HG03159 (cell line): Measurements from ENCODE around the gene E2F7.
"Not testable (repeated sequence)": the region's sequence is repeated elsewhere in the genome, so short reads cannot be mapped to it uniquely, and the experiment has no call there.

ENCODE experiments used
- ATAC-seq: cut with Tn5 transposase; IDR thresholded peaks from one replicate; pipeline ENCODE4 v1.9.1; 2021; ENCODE audit warnings: mild to moderate bottlenecking, moderate library complexity; ENCODE audit not compliant: unreplicated experiment

The E2F7 gene

GRCh38 chr12:77065361-77066204 lies at the start of gene E2F7:
E2F7 (minus strand) TSS chr12:77065569; CDS start chr12:77064635, 934 bp downstream.
- ATAC-seq, result peak; percentile 64

DNA sequence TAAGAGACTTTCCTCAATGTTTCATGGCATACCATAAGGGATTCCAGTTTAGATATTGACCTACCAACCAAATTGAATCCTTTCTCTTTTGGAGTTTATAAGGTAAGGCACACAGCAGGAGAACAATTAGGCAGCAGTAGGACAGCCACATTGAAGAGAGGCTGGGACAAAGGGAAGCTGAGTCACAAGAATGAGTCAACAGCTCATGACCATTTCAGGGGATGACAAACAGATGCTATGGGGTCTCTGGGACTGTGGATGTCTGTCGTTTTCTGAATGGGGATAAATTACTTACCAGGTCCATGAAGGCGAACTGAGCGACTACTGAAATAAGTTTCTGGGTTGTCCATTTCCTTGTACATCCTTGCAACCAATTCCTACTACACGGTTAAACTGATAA lies 48.6 kb upstream of the E2F7 start:
- no peak for ATAC-seq

- no peak for ATAC-seq
These were observed 43.3 kb upstream of the E2F7 start for GRCh38 chr12:77108707-77109106.

GRCh38 chr12:77107121-77107520 lies 41.8 kb upstream of the E2F7 start:
- no peak for ATAC-seq

DNA sequence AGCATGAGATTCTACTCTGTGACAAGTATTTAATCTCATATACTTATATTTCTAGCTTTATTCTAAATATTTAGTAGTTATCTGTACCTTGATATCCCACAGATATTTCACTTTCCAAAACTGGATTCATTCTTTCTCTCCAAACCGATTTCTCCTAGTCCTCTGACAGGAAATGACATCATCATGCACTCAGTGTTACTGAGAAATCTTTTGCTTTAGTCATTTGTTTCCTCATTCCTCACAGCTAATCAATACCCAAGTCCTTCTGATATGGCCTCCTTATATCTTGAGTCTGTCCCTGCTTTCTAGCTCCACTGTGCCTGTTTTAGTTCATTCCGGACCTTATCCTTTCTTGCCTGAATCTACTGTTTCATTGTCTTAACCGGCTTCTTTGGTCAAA lies 39.4 kb upstream of the E2F7 start:
- ATAC-seq, result no peak

GRCh38 chr12:77104286-77104685 lies 38.9 kb upstream of the E2F7 start:
- ATAC-seq, result no peak

DNA sequence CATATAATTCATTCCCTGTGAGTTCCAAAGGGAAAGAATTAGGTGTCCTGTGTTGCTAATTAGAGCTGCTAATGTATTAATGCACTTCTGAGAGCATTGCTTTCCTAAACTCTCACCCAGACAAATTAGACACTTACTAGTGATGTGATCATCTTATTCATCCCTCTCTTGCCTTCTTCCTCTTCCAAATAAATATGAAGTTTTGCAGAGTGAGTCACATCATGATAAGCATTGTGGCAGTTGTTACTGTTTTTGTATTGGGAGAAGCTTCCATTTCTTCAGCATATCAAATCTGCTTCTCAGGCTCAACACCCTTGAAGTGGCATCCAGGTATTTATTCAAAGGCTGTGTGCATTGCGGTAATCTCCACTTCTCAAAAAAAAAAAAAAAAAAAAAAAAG lies 37.3 kb upstream of the E2F7 start:
- ATAC-seq, result no peak

DNA sequence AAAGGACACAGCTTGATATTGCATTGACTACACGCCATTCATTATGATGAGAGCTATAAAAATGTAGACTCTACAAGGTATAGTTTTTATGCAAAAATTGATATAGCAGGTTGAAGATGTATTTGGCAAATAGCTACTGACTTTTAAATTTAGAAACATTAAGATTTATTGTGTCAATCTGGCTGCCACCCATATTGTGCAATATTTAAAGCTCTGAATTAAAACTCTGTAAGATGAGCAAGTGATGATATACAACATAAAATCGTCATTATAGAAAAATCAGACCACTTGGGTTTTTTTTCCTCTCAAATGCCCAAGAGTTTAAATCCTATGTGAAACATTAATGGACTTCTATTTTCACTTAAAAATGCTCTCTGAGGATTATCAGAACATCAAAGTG lies 36.8 kb upstream of the E2F7 start:
- no peak for ATAC-seq

DNA sequence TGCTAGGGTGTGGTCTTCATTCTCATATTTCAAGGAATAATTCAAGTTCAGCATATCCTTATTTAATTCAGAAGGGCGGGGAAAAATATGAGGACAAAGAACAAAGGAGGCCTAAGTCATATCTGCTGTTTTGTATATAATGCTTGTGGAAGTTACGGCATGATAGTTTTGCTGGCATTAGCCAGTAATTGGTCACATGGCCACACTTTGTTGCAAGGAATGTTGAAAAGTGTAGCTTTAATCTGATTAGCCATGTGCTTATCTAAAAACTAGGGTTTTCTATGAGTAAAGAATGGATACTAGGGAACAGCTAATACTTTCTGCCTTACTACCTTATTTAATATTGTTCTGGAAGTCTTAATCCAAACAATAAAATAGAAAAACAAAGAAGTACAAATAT lies 34.4 kb upstream of the E2F7 start:
- no peak for ATAC-seq

DNA sequence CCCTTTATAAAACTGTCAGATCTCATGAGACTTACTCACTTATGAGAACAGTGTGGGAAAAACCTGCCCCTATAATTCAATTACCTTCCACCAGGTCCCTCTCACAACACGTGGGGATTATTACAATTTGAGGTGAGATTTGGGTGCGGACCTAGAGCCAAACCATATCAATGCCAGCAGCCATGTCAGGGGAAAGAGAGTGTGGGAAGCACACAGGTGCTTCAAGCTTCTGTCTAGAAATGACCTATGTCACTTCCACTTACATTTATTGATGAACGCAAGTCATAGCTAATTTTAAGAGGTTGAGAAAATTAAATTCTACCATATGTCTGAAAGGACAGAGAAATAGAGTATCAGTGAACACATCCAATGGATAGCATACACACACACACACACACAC lies 32.5 kb upstream of the E2F7 start:
- no peak for ATAC-seq

GRCh38 chr12:77092227-77092626 lies 26.9 kb upstream of the E2F7 start:
- not testable (repeated sequence) for ATAC-seq

GRCh38 chr12:77089686-77090220 lies 24.4 kb upstream of the E2F7 start:
- no peak for ATAC-seq

- no peak for ATAC-seq
These were observed 22.1 kb upstream of the E2F7 start for GRCh38 chr12:77087427-77087826.

- no peak for ATAC-seq
These were observed 16.7 kb upstream of the E2F7 start for GRCh38 chr12:77082021-77082420.

DNA sequence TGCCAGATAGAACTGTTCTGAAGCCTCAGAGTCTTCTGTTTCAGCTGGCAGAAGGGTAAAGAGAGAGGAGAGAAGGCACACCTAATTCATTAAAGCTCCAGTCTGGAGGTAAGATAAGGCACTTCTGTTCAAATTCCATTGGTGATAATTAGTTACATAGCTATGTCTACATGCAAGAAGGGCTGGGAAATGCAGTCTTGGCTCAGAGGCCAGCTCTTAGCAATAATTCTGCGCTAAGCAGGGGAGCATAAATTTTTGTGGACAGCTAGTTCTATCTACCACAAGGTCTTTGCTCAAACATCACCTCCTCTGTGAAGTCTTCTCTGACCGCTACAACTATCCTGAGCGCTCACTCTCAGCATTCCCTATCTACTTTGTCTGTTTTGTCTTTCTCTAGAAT lies 14.3 kb upstream of the E2F7 start:
- ATAC-seq, result no peak

- no peak for ATAC-seq
These were observed 12.9 kb upstream of the E2F7 start for GRCh38 chr12:77078231-77078630.

DNA sequence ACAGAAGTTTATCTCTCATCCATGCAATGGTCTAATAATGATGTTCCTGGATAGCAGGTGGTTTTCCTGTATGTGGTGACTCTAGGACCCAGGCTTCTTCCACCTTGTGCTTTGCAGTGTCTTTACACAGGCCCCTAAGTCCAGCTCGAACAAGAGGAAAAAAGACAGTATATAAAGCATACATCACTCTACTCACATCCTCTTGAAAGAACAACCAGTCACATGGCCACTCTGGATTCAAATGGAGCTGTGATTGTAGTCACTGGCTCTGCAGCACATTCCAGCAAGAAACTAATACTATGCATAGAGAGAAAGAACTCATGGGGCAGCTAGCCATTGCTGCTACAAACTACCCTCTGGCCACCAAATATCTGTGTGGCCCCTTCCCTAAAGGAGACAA lies 11.5 kb upstream of the E2F7 start:
- no peak for ATAC-seq

DNA sequence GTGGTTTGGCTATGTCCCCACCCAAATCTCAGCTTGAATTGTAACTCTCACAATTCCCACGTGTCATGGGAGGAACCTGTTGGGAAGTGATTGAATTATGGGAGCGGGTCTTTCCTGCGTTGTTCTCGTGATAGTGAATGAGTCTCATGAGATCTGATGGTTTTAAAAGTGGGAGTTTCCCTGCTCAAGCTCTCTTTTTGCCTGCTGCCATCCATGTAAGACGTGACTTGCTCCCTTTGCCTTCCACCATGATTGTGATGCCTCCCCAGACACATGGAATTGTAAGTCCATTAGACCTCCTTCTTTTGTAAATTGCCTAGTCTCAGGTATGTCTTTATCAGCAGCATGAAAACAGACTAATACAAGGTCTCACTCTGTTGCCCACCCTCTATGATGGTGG lies 8.5 kb upstream of the E2F7 start:
- not testable (repeated sequence) for ATAC-seq

- ATAC-seq, result no peak
These were observed 7.6 kb upstream of the E2F7 start for GRCh38 chr12:77072833-77073495.

GRCh38 chr12:77070800-77071449 lies 5.6 kb upstream of the E2F7 start:
- peak; percentile 9 for ATAC-seq

- peak; percentile 83 for ATAC-seq
These were observed 5.0 kb upstream of the E2F7 start for GRCh38 chr12:77070382-77070781.
